Amniotic epithelial cell (primary cell): Measurements from ENCODE around the gene ETV4.
A peak's percentile ranks its signal among the peaks of the same experiment; 100 is the strongest.

Experiments used
- DNase-seq: peaks from one replicate; pipeline ENCODE4 v3.0.0-alpha.2; 2010; ENCODE audit warnings: low read depth

The ETV4 gene

GRCh38 chr17:43543771-43544575 is 2.2 kb downstream of the ETV4 start:
- DNase-seq: no peak

GRCh38 chr17:43543300-43543699 is 2.8 kb downstream of the ETV4 start:
- no peak for DNase-seq

- DNase-seq: no peak
Measured at GRCh38 chr17:43542859-43543258, 3.3 kb downstream of the ETV4 start.

GRCh38 chr17:43540821-43541674 is 5.1 kb downstream of the ETV4 start:
- DNase-seq: peak; percentile 65

GRCh38 chr17:43536236-43536992 is 9.7 kb downstream of the ETV4 start:
- no peak for DNase-seq

- no peak for DNase-seq
Measured at GRCh38 chr17:43534909-43535308, 11.2 kb downstream of the ETV4 start.

GRCh38 chr17:43533699-43534098 is 12.4 kb downstream of the ETV4 start:
- DNase-seq: no peak

GRCh38 chr17:43532581-43532980 is 13.6 kb downstream of the ETV4 start:
- no peak for DNase-seq

- DNase-seq: no peak
Measured at GRCh38 chr17:43531955-43532354, 14.2 kb downstream of the ETV4 start.

GRCh38 chr17:43531082-43531378 is 15.1 kb downstream of the ETV4 start:
- no peak for DNase-seq

GRCh38 chr17:43530288-43531081 is 15.7 kb downstream of the ETV4 start:
- DNase-seq: peak; percentile 93

- no peak for DNase-seq
Measured at GRCh38 chr17:43529947-43530287, 16.2 kb downstream of the ETV4 start.

GRCh38 chr17:43528988-43529814 is 16.9 kb downstream of the ETV4 start:
- no peak for DNase-seq

GRCh38 chr17:43528319-43528987 is 17.7 kb downstream of the ETV4 start:
- peak; percentile 33 for DNase-seq

GRCh38 chr17:43526886-43527648 is 19.1 kb downstream of the ETV4 start:
- no peak for DNase-seq

GRCh38 chr17:43524945-43525575 is 21.1 kb downstream of the ETV4 start:
- DNase-seq: no peak

GRCh38 chr17:43521389-43521788 is 24.8 kb downstream of the ETV4 start:
- no peak for DNase-seq

- peak; percentile 35 for DNase-seq
Measured at GRCh38 chr17:43517615-43518386, 28.3 kb downstream of the ETV4 start.
